HG02610 (cell line): ENCODE measurements around the gene GDF15.

Source experiments
- ATAC-seq: cut with Tn5 transposase; IDR thresholded peaks from one replicate; pipeline ENCODE4 v1.9.1; 2021; ENCODE audit warnings: mild to moderate bottlenecking, moderate library complexity; ENCODE audit not compliant: unreplicated experiment

GDF15 gene

DNA sequence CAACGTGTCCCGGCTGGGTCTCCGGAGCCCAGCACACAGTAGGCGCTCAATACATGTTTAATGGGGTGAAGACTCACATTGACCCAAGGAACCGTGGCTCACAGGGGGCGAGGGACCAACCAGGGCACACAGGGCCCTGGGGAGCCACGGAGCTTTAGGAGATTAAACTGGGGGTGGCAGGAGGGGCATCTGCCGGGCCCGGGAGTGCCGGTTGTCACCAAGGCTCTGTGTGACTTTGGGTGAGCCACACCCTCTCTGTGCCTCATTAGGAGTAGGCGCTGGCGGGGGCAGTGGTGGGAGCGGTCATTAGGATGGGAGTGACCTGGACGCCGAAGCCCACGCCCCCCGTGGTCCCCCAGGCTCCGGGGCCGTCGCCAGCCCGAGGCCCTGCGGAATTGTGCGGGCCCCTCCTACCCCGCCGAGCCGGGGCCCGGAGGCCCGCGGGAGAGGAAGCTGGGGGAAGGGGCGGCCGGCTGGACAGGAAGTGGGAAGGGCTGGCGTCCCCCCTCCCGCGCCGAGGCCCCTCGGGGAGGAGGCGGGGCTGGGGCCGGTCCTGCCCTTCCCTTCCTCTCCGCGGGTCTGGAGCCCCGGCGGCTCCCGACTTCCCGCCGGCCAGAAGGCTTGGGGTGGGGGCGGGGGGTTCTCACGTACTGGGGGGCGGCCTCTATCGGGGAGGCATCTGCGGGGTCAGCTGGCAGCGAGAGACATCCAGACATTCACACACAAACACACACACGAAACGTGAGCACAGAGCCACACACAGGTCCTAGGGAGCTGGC is 31.5 kb downstream of the GDF15 start:
- ATAC-seq = no peak

DNA sequence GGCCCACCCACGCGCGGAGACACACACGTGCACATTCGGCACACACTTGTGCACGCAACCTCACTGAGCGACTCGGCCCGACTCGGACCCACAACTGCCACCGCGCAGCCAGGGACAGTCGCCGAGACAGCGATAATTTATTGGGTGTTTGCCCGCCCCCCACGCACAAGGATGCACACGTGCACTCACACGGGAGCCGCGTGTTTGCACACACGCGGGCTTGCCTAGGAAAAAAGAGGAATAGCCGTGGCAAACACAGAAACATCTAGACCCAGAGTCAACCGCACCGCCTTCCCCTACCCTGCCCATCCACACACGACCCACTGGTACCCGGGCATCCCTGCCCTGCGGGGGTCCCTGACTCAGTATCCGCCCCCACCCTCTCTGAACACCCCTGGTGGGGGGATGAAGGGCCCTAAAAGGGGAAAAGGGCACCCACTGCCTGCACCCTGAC is 32.1 kb downstream of the GDF15 start:
- no peak for ATAC-seq

DNA sequence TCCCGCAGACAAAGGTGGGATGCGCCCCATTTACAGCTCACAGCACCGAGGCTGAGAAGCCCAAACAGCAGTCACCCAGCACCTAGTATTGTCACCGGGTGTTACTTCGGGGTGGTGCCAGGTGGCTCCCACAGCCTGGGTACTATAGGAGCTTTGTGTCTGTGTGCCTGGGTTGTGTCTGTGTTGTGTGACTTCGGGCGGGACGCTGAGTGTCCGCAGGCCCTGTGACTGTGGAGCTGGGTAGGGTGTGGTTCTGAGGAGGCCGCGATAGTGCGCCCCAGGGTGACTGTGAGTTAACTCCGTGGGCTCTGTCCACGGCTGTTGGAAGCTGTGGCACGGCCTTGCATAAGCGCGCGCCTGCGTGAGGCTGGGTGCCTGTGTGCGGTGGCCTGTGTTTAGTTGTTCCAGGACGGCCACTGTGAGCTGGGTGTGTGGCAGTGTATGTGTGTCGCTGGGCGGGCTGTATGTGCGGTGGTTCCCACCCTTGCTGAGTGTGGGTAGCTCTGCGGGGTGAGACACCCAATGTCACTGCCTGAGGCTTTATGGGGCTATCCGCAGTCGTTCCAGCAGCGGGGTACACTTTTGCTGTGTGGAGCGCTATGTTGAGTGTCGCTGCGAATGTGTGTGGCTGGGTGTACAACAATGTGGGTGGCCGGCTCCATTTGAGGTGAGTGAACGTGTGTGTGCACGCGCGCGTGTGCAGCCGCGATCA is 32.7 kb downstream of the GDF15 start:
- no peak for ATAC-seq

DNA sequence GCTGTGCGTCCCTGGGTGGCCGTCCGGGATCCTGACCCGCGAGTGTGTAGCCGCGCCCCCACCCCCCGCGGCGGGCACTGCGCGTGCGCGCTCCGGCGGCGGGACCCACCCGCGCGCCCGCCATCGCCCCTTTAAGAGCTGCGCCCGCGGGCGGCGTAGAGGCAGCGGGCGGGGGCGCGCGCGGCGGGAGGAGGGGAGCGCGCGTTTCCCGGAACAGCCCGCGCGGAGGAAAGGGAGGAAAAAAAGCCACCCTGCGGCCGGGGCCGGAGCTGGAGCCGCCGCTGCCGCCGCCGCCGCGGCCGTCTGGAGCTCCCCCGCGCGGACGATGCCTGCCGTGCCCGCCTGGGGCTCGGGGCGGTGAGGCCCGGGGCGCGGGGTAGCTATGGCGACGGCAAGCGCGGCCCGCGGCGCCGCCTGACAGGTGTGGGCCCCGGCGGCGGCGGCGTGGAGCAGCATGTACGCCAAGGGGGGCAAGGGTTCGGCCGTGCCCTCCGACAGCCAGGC is 33.3 kb downstream of the GDF15 start, which contains the start of gene SSBP4:
TSS of gene SSBP4 (plus strand) at position 204 of the 504 bp plus-strand sequence. CDS start at position 455, 251 bp downstream.
- ATAC-seq = no peak

DNA sequence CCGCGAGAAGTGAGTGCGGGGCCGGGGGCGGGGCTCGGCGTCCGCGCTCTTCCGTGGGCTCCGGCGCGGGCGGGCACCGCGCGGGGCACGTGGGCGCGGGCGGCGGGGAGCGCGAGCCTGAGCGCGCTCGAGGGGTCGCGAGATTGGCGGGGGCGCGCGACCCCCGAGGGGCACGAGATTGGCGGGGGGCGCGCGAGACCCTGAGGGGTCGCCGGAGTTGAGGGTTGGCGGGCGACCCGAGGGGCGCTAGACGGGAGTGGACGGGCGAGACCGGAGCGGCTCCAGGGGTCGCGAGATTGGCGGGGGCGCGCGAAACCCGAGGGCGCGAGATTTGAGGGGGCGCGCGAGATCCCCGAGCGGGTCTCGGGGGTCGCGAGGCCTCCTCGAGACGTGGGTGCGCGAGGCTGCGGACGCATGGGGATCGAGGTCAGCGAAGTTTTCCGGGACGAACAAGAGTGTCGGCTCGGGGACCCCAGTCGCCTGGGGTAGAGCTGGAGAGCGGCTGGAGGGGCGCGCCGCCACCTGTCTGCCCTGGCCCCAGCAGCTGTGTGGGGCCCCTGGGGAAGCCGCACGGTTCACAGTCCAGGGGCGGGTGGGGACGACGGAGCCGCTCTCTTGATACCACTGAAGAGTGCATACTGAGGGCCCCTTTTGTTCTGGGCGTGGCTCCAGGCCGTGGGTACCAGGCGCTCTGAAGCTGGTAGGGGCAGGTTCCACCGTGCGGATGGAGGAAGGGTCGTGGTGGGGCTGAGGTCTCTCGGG is 33.9 kb downstream of the GDF15 start:
- no peak for ATAC-seq

DNA sequence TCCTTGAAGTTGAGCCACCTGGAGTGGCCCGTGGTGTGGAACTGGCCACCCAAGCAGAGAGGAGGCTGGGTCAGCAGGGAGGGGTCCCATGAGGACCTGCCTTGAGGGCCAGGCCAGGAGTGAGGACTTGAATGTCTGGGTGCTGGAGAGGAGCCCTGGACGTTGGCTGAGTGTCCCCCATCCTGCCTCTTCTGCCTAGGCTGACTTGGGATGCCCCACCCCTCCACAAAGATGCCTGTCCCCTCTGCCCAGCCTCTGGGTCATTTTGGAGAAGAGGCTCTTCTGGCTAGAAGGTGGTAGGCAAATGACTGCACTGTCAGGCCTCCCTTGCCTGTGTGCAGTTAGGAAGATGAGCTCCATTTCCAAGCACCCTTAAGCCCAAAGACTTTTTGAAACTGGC is 35.0 kb downstream of the GDF15 start:
- ATAC-seq = no peak

DNA sequence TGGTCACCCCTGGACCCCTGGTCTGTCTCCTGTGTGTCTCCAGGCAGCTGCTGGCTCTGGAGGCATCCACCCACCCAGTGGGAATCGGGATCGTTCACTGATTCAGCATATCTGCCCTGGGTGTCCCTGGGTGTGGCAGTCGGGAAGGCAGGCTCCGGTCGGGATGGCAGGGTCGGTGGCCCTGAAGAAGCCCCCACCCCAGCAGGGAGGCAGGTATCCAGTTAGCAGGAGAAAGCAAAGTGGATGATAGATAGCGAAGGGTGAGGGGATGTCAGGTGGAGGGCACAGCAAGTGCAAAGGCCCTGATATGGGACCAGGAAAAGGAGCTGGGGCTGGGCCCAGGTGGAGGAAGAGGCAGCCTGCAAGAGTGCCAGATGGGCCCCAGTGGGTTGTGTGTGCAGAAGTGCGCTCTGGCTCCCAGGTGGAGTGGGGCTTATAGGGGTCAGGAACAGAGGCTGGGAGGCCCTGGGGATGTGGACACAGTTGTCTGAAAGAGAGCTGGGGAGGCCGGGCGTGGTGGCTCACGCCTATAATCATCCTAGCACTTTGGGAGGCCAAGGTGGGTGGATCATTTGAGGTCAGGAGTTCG is 35.5 kb downstream of the GDF15 start:
- no peak for ATAC-seq

DNA sequence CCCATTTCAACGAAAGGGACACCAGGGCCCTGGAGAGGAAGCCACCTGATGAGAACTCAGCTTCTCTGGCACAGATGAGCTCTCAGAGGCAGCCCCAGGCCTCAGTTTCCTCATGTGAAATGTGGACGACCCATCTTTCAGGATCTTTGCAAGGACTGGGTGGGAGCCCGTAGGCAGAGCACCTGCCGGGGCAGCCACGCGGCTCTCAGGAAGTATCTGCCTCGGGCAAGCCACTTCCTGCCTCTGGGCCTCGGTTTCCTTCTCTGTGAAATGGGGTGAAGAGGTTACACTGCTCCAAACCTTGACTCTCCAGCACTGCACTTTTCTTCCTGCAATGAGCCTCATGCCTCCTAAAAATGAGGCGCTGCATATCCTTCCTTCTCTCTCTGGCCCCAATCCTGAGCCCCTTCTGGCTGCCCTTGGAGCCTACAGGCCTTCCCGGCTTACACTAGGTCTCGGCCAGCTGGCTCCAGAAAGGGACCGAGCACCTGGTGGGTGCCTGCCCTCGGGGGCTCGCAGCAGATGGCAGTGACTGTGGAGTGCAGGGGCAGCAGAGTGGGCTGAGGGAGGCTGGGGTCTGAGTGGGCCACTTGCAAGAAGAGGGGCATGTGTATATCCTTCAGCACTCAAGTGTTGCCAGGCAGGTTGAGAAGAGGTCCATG is 36.7 kb downstream of the GDF15 start:
- ATAC-seq = no peak

DNA sequence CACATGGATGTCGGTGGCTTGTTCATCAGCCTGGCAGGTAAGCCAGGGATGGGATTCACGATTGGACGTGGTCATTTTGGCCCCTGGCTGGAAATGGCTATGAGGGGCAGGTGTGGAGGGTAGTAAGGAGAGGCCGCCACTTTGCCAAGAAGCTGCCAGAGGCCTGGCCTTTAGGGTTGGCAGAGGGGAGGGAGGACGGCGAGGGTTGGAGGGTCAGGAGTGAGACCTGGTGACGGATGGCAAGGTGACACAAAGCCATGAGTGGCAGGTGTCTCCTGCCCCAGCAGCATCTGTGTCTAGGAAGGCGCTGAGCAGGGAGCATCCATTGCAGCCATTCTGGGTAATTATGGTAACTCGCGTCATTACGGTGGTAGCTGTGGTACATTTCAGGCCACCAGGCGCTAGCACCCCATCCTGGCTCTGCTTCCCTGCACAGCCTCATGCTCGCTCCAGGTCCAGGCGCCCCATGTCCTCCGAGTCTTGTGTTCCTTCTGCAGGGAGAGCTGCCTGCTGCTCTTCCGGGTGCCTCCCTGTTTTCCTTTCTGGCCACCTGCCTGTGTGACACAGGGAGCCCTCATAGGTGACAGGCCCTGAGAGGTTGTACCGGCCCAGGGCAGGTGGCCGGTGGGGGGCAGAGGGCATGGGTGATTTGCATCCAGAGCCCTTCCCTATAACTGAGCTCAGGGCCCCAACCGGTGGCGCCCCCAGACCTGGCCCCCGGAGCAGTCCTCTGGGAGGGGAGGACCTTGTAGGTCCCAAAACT is 37.5 kb downstream of the GDF15 start:
- no peak for ATAC-seq

DNA sequence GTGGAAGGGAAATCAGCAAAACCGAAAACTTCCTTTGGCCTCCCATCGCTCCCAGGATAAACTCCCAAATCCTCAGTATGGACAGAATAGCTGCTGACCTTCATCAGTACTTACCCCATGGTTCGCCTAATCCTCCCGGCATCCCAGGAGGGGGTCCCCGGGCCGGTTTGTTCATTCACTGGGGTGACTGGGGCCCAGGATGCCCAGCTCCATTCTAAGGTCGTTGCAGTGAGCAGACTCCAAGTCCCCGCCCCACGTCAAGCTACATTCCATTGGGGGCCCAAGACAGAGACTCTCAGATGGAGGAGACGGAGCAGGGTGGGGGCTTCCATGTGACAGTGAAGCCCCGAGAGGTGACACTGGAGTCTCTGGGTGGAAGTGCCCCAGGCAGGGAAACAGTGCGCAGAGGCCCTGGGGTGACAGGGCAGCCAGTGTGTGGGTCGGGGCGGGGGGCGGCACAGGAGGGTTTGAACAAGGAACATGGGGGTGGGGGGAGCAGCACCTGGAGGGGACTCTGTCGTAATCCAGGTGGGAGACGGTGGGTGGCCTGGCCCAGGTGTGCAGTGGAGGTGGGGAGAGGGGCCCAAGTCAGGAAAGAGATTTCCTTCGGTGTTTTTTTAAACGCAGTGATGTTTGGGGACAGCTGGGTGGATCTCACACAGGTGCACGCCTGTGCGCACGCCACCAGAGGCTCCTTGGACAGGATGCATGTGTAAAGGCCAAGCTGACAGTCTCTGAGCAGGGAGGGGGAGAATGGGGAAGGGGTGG is 38.3 kb downstream of the GDF15 start:
- no peak for ATAC-seq

DNA sequence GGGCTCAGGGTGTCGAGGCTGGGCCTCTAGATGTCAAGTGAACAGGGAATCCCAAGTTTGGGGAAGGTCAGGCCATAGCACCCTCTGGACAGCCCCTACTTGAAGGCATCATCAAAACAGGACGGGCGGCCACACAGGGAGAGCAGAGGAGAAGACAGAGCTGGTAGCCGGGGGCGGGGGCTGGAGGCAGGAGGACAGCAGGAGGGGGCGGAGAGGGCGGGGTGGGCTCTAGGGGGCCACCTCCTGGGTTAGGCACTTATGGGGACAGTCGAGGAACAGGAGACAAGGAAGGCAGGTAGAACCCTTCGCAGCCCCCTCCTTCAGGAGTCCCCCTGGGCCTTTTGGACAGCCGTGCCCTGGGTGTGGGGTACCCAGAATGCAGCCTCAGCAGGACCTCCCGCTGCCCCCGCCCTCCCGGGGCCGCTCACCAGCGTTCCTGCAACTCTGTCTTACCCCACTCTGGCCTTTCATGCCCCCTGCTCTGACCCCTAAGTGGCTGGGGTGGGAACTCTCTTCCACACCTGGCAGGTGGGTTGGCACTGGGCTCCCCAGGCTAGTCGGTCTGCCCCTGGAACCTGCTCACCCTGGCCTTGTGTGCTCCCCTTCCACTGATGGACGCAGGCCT is 39.0 kb downstream of the GDF15 start:
- ATAC-seq = no peak

GRCh38 chr19:18425515-18426415 is 39.8 kb downstream of the GDF15 start:
- ATAC-seq = no peak

GRCh38 chr19:18426416-18426767 is 40.4 kb downstream of the GDF15 start:
- ATAC-seq = no peak

DNA sequence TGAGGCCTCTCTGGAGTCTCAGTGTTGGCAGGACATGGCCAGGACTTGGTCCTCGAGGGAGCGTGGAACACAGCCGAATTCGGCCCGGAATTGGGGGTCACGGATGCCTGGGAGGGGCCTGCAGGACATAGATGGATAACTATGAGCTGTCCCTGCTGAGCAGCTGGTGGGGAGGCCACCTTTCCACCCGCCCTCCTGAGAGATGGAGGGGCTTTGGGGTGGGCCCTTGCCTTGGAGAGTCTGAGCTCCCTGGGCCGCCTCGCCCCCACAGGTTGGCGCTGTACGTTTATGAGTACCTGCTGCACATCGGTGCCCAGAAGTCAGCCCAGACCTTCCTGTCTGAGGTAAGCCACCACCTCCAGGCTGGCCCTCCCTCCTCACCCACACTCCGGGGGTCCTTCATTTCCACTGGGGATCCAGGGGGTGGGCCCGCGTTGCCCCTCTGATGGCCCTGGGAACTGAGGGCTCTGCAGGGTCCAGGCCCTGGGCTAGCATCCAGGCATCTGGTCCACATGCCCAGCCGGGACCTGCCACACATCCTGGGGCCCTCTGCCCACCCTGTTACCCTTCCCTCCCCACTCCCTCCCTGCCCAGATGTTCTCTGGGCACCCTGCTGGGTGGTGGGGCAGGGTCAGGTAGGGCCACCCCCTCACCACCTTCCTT is 41.3 kb downstream of the GDF15 start:
- ATAC-seq = no peak

- no peak for ATAC-seq
Observed at GRCh38 chr19:18427743-18428113, 41.8 kb downstream of the GDF15 start.

DNA sequence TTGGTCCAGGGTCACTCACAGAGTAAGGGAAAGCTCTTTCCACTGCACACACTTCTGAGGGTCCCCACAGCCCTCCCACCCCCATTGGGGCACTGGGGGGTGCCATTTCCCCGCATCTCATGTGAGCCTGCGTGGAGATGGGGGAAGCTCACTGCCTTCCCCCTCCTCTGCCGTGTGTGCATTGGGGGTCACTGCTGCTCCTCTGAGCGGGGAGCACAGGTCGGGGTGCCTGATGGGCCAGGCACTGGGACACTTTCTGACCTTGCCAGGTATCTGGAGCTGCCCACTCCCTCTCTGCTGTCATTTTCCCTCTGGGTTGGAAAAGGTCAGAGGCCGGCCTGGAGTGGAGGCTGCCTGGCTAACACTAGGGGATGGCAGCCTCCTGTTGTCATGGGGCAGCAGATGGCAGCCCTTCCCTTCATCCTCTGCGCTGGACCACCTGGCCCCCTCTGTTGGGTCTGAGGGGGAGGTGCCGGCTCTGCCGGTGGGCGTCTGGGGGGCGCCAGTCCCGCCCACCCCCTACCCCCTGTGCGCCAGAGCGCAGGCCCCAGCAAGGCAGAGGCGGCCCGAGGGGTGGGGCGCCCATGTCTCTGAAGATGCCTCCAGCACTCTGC is 42.3 kb downstream of the GDF15 start:
- no peak for ATAC-seq
